GM19328 (cell line): ENCODE results near the gene SAMD10.
"Not testable (repeated sequence)": the region's sequence is repeated elsewhere in the genome, so short reads cannot be mapped to it uniquely, and the experiment has no call there.

Source experiments
- ATAC-seq: cut with Tn5 transposase; IDR thresholded peaks from one replicate; pipeline ENCODE4 v1.9.1; 2021; ENCODE audit warnings: mild to moderate bottlenecking, moderate library complexity; ENCODE audit not compliant: unreplicated experiment

Gene SAMD10

GRCh38 chr20:63969838-63970713 lies 9.4 kb downstream of the SAMD10 start, which contains the start of gene ZNF512B:
Gene ZNF512B, minus strand, starts transcription at chr20:63969930. Its CDS starts 1,980 bp downstream, at chr20:63967950.
- no peak for ATAC-seq

DNA sequence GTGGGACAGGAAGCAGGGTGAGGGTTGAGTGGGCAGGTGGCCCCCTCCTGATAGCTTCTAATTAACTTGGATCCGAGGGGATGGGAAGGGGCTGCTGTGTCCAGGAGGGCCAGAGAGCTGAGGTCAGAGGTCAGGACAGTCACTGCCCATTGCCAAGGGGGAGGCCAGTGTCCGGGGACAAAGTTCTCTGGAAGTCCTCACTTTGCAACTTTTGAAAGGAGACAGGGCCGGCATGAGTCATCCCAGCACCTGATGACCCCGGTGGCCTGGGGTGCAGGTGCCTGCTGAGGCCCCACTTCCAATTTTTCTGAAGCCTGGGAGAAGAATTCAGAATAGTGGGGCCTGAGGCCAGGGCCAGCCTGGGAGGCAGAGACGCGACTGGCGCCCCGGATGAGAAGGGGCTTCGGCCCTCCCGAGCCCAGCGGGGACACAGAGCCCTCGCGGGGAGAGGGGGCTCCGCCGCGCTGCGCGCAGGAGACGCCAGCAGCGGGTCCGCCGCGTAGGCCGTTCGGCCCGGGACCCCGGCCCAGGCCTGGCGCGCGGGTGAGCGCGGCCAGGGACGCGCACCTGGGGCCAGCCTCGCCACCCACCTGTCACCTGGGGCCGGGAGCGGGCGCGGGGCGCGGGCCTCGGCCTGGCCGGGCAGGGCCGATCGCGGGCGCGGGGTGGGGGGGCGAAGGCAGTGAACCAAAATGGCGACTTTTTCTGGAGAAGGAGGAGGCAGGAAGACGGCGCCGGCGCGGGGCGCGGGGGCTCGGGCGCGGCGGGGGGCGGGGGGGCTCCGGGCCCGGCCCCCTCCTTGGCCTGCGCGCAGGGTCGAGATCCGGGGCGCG lies 10.3 kb downstream of the SAMD10 start:
- ATAC-seq = no peak

GRCh38 chr20:63968136-63968927 lies 11.1 kb downstream of the SAMD10 start:
- ATAC-seq = no peak

DNA sequence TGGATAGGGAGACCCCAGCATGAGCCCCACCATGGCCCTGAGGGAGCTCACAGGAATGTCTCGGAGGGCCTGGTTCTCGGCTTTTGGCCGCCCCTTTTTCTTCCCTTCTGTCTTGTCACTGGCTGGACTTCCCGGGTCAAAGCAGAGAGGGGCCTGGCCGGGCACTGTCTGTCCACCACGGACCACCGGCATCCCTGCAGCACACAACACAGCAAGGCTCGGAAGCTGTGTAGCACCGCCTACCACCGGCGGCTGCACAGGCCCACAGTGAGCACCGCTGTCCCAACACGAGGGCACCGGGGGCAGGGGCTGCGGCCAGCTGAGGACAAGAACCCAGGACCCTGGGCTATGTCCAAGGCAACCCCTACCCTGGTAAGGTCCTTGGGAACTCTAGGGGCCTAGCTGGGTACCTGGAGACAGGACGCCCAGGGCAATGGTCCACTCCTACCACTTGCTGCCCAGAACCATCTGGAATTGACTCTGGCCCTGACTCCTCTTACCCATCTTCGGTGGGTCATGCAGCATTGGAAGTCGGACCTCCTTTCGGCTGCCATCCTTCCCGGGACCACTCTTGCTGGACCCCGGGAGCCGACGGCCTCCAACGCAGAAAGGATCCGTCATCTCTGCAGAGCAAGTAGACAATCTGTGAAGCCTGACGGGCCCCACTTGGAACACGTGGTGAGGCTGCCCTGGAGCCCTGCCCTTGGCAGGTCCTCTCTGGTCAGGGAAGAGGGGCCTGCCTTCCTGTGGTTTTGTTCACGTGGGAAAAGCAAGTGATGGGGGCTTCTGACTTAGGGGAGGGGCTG lies 11.9 kb downstream of the SAMD10 start:
- no peak for ATAC-seq

DNA sequence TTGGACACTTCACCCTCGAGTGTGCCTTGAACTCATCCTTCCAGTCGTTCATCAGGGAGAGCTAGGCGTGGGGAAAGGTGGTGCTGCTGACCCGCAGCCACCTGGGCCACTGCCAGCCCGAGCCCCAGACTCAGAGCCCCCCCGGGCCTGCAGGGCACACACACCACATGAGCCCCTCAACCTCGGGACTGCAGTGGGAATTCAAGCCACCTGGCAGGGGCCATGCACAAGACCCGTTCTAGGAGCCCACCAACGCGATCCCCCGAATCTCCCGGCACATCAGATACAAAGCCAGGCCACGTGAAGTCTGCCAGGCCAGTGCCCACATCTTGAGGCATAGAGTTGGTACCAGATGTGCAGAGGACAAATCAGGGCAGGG lies 12.5 kb downstream of the SAMD10 start:
- ATAC-seq = no peak

DNA sequence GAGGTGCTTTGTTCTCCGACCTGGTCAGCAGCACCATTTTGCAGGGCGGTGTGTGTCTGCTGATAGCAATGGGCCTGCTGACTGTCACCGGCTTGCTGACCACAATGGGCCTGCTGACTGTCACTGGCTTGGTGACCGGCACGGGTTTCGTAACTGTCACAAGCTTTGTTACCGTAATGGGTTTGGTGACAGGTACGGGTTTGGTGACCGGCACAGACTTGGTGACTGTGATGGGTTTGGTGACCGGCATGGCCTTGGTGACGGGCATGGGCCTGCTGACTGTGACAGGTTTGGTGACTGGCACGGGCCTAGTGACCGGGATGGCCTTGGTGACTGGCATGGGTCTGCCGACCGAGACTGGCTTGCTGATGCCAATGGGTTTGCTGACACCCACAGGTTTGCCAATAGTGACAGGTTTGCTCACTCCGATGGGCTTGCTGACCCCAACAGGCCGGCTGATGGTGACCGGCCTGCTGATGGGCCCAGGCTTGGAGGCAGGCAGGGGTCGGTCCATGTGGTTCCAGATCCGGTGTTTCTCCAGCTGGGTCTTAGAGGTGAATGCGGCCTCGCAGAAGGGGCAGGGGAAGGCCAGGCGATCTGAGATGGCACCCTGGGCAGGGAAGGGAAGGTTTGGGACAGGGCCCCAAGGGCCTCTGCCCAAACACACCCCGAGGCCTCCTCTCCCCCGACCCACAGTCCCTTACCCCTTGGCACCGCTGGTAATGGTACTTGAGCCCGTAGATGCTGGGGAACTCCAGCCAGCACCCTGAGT lies 13.1 kb downstream of the SAMD10 start:
- no peak for ATAC-seq

DNA sequence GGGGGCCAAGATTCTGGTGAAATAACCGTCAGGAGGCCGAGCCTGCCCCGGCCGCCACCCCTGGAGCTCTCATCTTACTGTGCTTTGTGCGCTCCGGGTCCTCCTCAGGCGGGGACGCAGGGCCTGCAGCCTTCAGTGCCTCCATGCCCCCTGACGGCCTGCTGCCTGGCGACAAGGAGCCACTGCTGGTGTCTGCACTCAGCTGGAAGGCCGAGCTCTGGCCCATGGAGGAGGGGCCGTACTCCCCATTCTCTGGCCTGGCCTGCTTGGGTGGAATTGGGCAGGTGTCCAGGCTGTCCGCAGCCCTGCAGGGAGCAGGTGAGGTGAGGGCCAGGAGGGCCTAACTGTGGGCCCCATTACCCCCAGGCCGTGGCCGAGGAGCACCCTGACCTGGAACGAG lies 15.0 kb downstream of the SAMD10 start:
- ATAC-seq = no peak

- no peak for ATAC-seq
These were observed 15.6 kb downstream of the SAMD10 start for GRCh38 chr20:63963784-63964301.

GRCh38 chr20:63963348-63963741 lies 16.1 kb downstream of the SAMD10 start:
- ATAC-seq = no peak

- no peak for ATAC-seq
These were observed 16.8 kb downstream of the SAMD10 start for GRCh38 chr20:63962426-63963347.

DNA sequence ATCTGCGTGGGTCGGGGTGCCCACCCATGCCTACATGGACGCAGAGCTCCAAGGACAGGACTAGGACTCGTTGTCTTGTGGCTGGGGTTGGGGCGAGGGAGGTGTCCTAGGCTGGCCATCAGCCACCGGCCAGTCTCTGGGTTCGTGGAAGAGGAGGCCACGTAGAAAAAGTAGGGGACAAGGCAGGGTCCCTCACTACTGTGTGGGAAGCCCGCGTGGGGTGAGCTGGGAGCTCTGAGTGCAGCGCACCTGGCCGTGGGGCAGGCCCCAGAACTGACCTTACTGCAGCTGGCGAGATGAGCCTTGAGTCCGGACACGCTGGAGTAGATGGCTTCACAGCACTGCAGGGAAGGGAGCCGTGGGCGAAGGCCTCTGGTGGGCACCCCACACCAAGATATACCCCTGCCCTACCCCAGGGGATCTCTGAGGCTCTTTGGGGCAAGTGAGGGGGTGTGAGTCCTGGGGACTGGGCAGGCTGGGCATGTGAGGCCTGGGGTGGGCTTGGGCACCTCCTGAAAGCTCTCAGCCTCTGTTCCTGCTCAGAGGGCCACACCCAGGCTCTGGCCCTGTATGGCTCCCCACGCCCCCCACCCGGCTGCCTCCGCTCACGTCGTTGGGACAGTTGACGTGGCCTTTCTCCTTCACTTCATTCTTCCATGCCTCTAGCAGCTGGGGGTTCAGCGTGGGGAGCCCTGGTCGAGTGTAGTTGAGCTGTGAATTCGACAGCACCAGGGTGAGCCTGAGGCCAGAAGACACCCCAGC lies 17.6 kb downstream of the SAMD10 start:
- no peak for ATAC-seq

GRCh38 chr20:63960654-63961621 lies 18.5 kb downstream of the SAMD10 start:
- ATAC-seq = not testable (repeated sequence)

DNA sequence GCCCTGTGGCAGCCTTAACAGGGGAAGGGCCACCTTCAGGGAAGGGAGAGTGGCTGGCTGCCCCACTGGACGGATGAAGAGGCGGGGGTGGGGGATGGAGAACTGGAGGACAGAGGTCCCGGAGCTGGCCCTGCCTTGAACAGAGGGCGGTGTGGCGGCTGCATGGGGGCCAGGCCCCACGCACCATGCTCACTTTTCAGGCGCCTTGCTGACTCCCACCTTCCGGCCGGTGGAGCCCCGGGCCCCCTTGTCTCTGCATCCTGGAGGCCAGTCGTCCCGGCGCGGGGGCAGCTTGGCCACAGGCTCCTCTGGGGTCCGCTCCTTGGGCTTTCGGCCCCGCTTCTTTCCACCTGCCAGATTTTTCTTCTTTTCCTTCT lies 19.8 kb downstream of the SAMD10 start:
- ATAC-seq = no peak

DNA sequence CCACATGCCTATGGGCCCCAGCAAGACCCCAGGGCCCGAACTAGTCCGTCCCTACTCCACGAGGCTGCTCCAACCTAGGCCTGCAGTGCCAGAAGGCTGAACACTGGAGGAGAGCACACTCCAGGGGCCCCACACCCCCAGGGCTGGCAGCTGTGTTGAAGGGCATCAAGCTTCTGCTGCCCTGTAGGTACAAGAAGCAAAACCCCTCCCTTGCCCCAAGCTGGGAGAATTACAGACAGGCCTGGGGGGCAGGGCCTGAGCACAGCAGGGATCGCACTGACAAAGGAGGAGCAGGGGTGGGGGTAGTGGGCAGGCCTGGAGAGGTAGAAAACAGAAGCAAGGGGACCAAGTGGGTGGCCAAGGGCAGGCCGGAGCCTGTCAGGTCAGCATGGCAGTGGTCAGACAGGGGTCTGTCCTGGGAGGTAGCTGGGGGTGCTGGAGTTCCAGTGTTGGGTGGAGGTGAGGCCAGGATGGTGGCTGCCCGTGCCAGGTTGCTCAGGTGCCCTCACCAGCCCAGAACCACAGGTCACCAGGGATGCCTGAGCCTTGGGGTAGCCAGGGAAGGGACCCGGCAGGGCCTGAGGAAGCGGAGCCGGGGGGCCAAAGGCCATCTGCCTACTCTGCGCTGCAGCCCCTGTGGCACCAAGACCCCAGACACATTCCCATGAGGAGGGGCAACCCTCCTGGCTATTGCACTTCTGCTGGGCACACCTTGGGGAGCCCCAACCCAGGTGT lies 20.3 kb downstream of the SAMD10 start:
- ATAC-seq = no peak

GRCh38 chr20:63958471-63958870 lies 21.0 kb downstream of the SAMD10 start:
- no peak for ATAC-seq
